Middle frontal gyrus (tissue), 1 donor: ENCODE data around the gene USPL1.
"Not testable (repeated sequence)": the region's sequence is repeated elsewhere in the genome, so short reads cannot be mapped to it uniquely, and the experiment has no call there.

Experiments used
- DNase-seq: peaks from one replicate; pipeline ENCODE4 v3.0.0-alpha.2; 2015; ENCODE audit warnings: low spot score; ENCODE audit errors: extremely low spot score

The USPL1 gene

GRCh38 chr13:30617315-30618185 is at the start of gene USPL1:
Gene USPL1, plus strand, starts transcription at chr13:30617920. Its CDS starts 3,221 bp downstream, at chr13:30621141.
- DNase-seq: peak; percentile 97

GRCh38 chr13:30569901-30570576 is 47.7 kb upstream of the USPL1 start:
- no peak for DNase-seq

GRCh38 chr13:30570691-30571090 is 47.0 kb upstream of the USPL1 start:
- DNase-seq: no peak

- no peak for DNase-seq
These were observed 44.9 kb upstream of the USPL1 start for GRCh38 chr13:30572859-30573275.

- DNase-seq: no peak
These were observed 41.2 kb upstream of the USPL1 start for GRCh38 chr13:30576528-30576927.

GRCh38 chr13:30577401-30577852 is 40.3 kb upstream of the USPL1 start:
- no peak for DNase-seq

- DNase-seq: no peak
These were observed 36.7 kb upstream of the USPL1 start for GRCh38 chr13:30580852-30581502.

- DNase-seq: no peak
These were observed 36.1 kb upstream of the USPL1 start for GRCh38 chr13:30581582-30581981.

GRCh38 chr13:30584051-30584731 is 33.5 kb upstream of the USPL1 start:
- DNase-seq: no peak

- DNase-seq: no peak
These were observed 31.9 kb upstream of the USPL1 start for GRCh38 chr13:30585748-30586262.

GRCh38 chr13:30587231-30587630 is 30.5 kb upstream of the USPL1 start:
- DNase-seq: no peak

GRCh38 chr13:30587739-30588138 is 30.0 kb upstream of the USPL1 start:
- DNase-seq: no peak

- no peak for DNase-seq
These were observed 24.7 kb upstream of the USPL1 start for GRCh38 chr13:30593001-30593400.

- DNase-seq: no peak
These were observed 17.2 kb upstream of the USPL1 start for GRCh38 chr13:30600496-30600895.

- DNase-seq: no peak
These were observed 15.9 kb upstream of the USPL1 start for GRCh38 chr13:30601836-30602235.

GRCh38 chr13:30605052-30605451 is 12.7 kb upstream of the USPL1 start:
- no peak for DNase-seq

GRCh38 chr13:30607186-30607585 is 10.5 kb upstream of the USPL1 start:
- DNase-seq: not testable (repeated sequence)

- DNase-seq: no peak
These were observed 9.8 kb upstream of the USPL1 start for GRCh38 chr13:30607908-30608307.

- DNase-seq: no peak
These were observed 9.4 kb upstream of the USPL1 start for GRCh38 chr13:30608364-30608763.

- no peak for DNase-seq
These were observed 7.4 kb upstream of the USPL1 start for GRCh38 chr13:30610311-30610710.

GRCh38 chr13:30615481-30615865 is 2.2 kb upstream of the USPL1 start:
- no peak for DNase-seq
